Hepatocyte (in vitro differentiated cells): Measurements from ENCODE around the gene PRDM5. TPM values are rescaled to one million over a fixed set of nuclear protein-coding genes. Genes with fewer than 3 reads are reported as not detected.

Source experiments
- DNase-seq: peaks from one replicate; pipeline ENCODE4 v3.0.0-alpha.2; 2016; ENCODE audit warnings: low spot score
- H2AFZ ChIP-seq: fragments of 200-600 bp; sonication (generic); 2 replicates; pipeline ENCODE4 v1.6.0; 2016; ENCODE audit warnings: antibody characterized with exemption, mild to moderate bottlenecking
- H3K27ac ChIP-seq: fragments of 200-600 bp; sonication (generic); 2 replicates; pipeline ENCODE4 v1.5.1; 2016; ENCODE audit warnings: mild to moderate bottlenecking
- H3K27me3 ChIP-seq: fragments of 200-600 bp; sonication (generic); 2 replicates; pipeline ENCODE4 v1.6.1; 2016
- H3K36me3 ChIP-seq: fragments of 200-600 bp; sonication (generic); replicated peaks from 2 replicates; pipeline ENCODE4 v1.5.1; 2016; ENCODE audit warnings: low read depth; ENCODE audit not compliant: insufficient read depth
- H3K4me1 ChIP-seq: fragments of 200-600 bp; sonication (generic); 2 replicates; pipeline ENCODE4 v1.5.1; 2016; ENCODE audit warnings: mild to moderate bottlenecking, moderate library complexity; ENCODE audit not compliant: insufficient read depth
- H3K4me2 ChIP-seq: fragments of 200-600 bp; sonication (generic); 2 replicates; pipeline ENCODE4 v1.6.0; 2016
- H3K4me3 ChIP-seq: fragments of 200-600 bp; sonication (generic); 2 replicates; pipeline ENCODE4 v1.5.1; 2016; ENCODE audit warnings: mild to moderate bottlenecking
- H3K79me2 ChIP-seq: fragments of 200-600 bp; sonication (generic); 2 replicates; pipeline ENCODE4 v1.6.0; 2017; ENCODE audit warnings: mild to moderate bottlenecking
- H3K9me2 ChIP-seq: fragments of 200-600 bp; sonication (generic); replicated peaks from 2 replicates; pipeline ENCODE4 v1.6.0; 2017; ENCODE audit warnings: mild to moderate bottlenecking; ENCODE audit not compliant: insufficient read depth
- H3K9me3 ChIP-seq: fragments of 200-600 bp; sonication (generic); 2 replicates; pipeline ENCODE4 v1.5.1; 2016; ENCODE audit warnings: low read depth, mild to moderate bottlenecking
- H4K20me1 ChIP-seq: fragments of 200-600 bp; sonication (generic); 2 replicates; pipeline ENCODE4 v1.6.0; 2016; ENCODE audit warnings: mild to moderate bottlenecking; ENCODE audit not compliant: insufficient read depth, poor library complexity, severe bottlenecking
- EZH2 ChIP-seq: fragments of 200-600 bp; sonication (generic); IDR thresholded peaks from 2 replicates; pipeline ENCODE4 v1.6.1; 2016; ENCODE audit warnings: antibody characterized with exemption, mild to moderate bottlenecking, borderline replicate concordance
- EZH2phosphoT487 ChIP-seq: fragments of 200-600 bp; sonication (generic); IDR thresholded peaks from one replicate; pipeline ENCODE4 v1.6.1; 2018; ENCODE audit warnings: antibody characterized with exemption, mild to moderate bottlenecking, low read depth, moderate library complexity; ENCODE audit not compliant: unreplicated experiment, severe bottlenecking
- WGBS: methylation state at CpG from one replicate; pipeline ENCODE4 v1.1.6; 2016; ENCODE audit warnings: low lambda C conversion rate; ENCODE audit errors: missing lambda C conversion rate; 5-methylcytosine and 5-hydroxymethylcytosine counted together
- polyA plus RNA-seq: library from polyadenylated mRNA; unstranded; fragments of >200 nt; fragmentation: Nextera tagmentation; extraction: Ambion mirVana; gene quantifications from 2 replicates; pipeline ENCODE4 v1.2.1, GENCODE V29; 2016
- total RNA-seq: library from RNA; depleted of rRNA; stranded (reverse); fragments of >200 nt; gene quantifications from 2 replicates; pipeline ENCODE4 v1.2.3, GENCODE V29; 2014
- TF ChIP-seq, protein P1 (sequence below): fragments of 200-600 bp; sonication (generic); IDR thresholded peaks from 2 replicates; pipeline ENCODE4 v1.5.1; 2016; ENCODE audit warnings: antibody characterized with exemption, mild to moderate bottlenecking; ENCODE audit not compliant: poor library complexity

The PRDM5 gene
- total and polyA plus RNA-seq, 2 experiments from 2014 or later: 4.2 to 21.2 TPM

DNA sequence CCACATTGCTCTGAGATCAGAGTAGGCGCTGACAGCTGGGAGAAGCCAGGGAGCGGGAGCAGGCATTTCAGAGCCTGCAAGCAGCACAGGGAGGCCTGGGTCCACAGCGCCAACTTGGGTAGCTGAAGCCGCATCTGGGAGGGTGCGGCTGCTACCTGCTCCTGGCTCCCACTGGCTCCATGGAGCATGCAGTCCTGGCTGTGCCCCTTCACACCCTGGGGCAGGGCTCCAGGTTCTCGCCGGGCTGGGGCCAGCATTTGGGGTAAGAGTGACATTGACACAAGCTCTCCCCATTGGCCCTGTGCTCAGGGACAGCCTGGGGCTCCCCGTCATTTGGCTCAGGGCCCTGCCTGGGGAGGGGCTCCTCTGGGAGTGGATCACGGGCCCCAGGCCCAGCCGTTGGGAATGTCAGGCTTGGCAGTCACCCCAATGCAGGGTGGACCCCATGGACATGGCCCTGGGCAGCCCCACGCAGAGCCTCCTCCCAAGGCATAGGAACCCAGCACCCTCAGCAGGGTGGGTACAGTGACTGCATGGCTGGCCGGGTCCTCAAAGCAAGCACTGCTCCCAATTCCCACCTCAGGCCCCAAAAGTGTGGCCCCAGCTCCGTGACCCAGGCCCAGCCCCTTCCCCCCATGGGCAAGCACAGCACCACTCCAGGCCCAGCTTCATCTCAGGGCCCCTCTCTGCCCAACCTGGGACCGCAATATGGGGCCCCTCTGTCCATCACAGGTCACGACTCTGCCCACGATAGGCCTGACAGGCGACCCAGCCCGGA lies 82.4 kb downstream of the PRDM5 start:
- Histone ChIP-seq H3K36me3 (no peaks in the 10 kb centered on the region), H3K4me1 (peaks cover 13% of the 10 kb centered on the region), H3K9me3 (no peaks in the 10 kb centered on the region), H3K4me2 (no peak overlapping the region), H3K27me3 (no peaks in the 10 kb centered on the region), H3K27ac (no peak overlapping the region), H3K79me2 (no peaks in the 10 kb centered on the region), H3K4me3 (no peak overlapping the region), H3K9me2 (no peaks in the 10 kb centered on the region), H2AFZ (no peak overlapping the region), H4K20me1 (no peaks in the 10 kb centered on the region)
- no peak for DNase-seq
- WGBS: 95% methylated on average over 18 of the region's 18 CpGs
- TF ChIP-seq, protein P1, sequence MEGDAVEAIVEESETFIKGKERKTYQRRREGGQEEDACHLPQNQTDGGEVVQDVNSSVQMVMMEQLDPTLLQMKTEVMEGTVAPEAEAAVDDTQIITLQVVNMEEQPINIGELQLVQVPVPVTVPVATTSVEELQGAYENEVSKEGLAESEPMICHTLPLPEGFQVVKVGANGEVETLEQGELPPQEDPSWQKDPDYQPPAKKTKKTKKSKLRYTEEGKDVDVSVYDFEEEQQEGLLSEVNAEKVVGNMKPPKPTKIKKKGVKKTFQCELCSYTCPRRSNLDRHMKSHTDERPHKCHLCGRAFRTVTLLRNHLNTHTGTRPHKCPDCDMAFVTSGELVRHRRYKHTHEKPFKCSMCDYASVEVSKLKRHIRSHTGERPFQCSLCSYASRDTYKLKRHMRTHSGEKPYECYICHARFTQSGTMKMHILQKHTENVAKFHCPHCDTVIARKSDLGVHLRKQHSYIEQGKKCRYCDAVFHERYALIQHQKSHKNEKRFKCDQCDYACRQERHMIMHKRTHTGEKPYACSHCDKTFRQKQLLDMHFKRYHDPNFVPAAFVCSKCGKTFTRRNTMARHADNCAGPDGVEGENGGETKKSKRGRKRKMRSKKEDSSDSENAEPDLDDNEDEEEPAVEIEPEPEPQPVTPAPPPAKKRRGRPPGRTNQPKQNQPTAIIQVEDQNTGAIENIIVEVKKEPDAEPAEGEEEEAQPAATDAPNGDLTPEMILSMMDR: no peak
- TF ChIP-seq EZH2phosphoT487: no peak

DNA sequence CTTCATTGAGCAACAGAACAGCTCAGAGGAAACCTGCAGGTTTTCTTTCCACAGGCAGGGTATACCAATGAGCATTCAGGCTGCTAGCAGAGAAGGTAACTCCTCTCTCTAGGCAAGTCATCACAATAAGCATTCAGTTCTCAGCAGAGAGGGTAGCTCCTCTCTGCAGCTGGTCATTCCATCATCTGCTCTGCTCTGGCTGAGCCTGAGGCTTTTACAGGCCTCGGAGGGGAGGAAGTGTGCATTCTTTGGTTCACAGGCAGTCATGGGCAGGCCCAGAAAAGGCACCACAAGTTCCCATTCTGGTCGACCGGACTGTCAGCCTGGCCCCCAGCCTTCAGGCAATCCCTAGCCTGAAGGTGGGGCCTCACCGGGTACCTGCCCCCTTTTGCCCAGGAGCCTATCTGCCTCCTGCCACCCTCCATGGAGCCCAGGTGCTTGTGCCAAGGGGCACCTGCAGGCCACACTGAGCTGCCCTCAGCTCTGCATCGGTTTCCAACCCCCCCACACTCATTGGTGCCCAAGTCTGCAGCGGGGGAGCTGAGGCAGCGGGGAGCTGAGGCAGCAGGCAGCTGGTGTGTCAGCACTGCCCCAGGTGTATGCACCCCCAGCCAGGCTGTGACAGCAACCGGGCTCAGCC lies 83.1 kb downstream of the PRDM5 start:
- Histone ChIP-seq H3K27me3 (no peaks in the 10 kb centered on the region), H3K4me2 (no peak overlapping the region), H3K4me3 (no peak overlapping the region), H3K27ac (no peak overlapping the region), H3K36me3 (no peaks in the 10 kb centered on the region), H2AFZ (no peak overlapping the region), H3K79me2 (no peaks in the 10 kb centered on the region), H3K4me1 (peaks cover 13% of the 10 kb centered on the region), H4K20me1 (no peaks in the 10 kb centered on the region), H3K9me3 (no peaks in the 10 kb centered on the region), H3K9me2 (no peaks in the 10 kb centered on the region)
- WGBS: 86% methylated on average over 8 of the region's 8 CpGs
- TF ChIP-seq EZH2phosphoT487 (no peak), EZH2 (no peak)
- TF ChIP-seq, protein P1: no peak
- DNase-seq: no peak

DNA sequence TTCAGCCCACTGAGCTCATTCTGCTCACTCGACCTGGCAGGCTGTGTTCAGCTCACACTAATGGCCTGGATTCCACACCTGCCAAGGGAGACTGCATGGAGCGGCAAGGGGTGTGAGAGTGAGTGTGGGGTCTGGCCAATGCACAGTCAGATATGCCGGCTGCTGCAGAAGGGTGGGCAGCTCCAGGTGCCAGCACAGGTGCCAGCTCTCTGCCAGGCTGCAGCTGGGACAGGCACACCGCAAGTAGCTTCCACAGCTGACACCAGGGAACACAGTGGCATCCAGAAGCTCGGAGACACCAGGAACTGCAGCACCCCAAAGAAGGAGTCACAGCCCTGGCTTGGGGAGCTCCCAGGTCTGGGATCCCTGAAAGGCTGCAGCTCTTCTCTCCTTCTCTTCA lies 83.7 kb downstream of the PRDM5 start:
- no peak overlapping the region for H3K27ac ChIP-seq
- peaks cover 13% of the 10 kb centered on the region for H3K4me1 ChIP-seq
- H3K9me3 ChIP-seq: no peaks in the 10 kb centered on the region
- no peak overlapping the region for H3K4me3 ChIP-seq
- no peaks in the 10 kb centered on the region for H3K27me3 ChIP-seq
- DNase-seq: no peak
- no peak overlapping the region for H3K4me2 ChIP-seq
- H3K79me2 ChIP-seq: no peaks in the 10 kb centered on the region
- TF ChIP-seq EZH2phosphoT487 (no peak), EZH2 (no peak)
- TF ChIP-seq, protein P1: no peak
- H4K20me1 ChIP-seq: no peaks in the 10 kb centered on the region
- H2AFZ ChIP-seq: no peak overlapping the region
- H3K9me2 ChIP-seq: no peaks in the 10 kb centered on the region
- WGBS: 96% methylated on average over 5 of the region's 5 CpGs
- H3K36me3 ChIP-seq: no peaks in the 10 kb centered on the region
